AG04450 (cell line): ENCODE data around the gene RALGAPA1. TPM values are rescaled to one million over a fixed set of nuclear protein-coding genes. Genes with fewer than 3 reads are reported as not detected.

Source experiments
- CTCF ChIA-PET: fragments of 300-600, 350-600 bp; formaldehyde crosslinking; extraction: SDS; loops from one replicate; lab custom pipeline; 2022; ENCODE audit warnings: antibody characterized with exemption, inconsistent platforms; lab: Charles Lee
- POLR2A ChIA-PET: fragments of 350-600 bp; formaldehyde crosslinking; extraction: SDS; loops from one replicate; lab custom pipeline; 2021; ENCODE audit warnings: antibody characterized with exemption, inconsistent platforms; lab: Yijun Ruan, JAX
- DNase-seq: peaks from one replicate; pipeline ENCODE4 v3.0.0-alpha.2; 2011; ENCODE audit warnings: low read depth, low spot score
- H3K27ac ChIP-seq: one replicate; pipeline ENCODE4 v1.5.1; 2012; ENCODE audit warnings: low read depth, low read length, control low read depth
- H3K27me3 ChIP-seq: one replicate; pipeline ENCODE4 v1.6.0; 2012; ENCODE audit warnings: low read length; ENCODE audit not compliant: control insufficient read depth, insufficient read depth
- H3K4me3 ChIP-seq: 2 replicates; pipeline ENCODE4 v1.5.1; 2011; ENCODE audit warnings: mild to moderate bottlenecking, low read depth, low read length, control low read depth
- H3K9me3 ChIP-seq: 2 replicates; pipeline ENCODE4 v1.5.1; 2012; ENCODE audit warnings: low read length; ENCODE audit not compliant: control insufficient read depth, insufficient read depth
- polyA plus RNA-seq: library from polyadenylated mRNA; depleted of rRNA; stranded (reverse); fragments of >200 nt; gene quantifications from 2 replicates; pipeline ENCODE4 v1.2.3, GENCODE V29; 2011
- TF ChIP-seq, protein P1 (sequence below): IDR thresholded peaks from 2 replicates; pipeline ENCODE4 v1.5.1; 2011; ENCODE audit warnings: low read depth, low read length, control low read depth, inconsistent platforms

The RALGAPA1 gene
- polyA plus RNA-seq, 1 experiment: 9.7 TPM

DNA sequence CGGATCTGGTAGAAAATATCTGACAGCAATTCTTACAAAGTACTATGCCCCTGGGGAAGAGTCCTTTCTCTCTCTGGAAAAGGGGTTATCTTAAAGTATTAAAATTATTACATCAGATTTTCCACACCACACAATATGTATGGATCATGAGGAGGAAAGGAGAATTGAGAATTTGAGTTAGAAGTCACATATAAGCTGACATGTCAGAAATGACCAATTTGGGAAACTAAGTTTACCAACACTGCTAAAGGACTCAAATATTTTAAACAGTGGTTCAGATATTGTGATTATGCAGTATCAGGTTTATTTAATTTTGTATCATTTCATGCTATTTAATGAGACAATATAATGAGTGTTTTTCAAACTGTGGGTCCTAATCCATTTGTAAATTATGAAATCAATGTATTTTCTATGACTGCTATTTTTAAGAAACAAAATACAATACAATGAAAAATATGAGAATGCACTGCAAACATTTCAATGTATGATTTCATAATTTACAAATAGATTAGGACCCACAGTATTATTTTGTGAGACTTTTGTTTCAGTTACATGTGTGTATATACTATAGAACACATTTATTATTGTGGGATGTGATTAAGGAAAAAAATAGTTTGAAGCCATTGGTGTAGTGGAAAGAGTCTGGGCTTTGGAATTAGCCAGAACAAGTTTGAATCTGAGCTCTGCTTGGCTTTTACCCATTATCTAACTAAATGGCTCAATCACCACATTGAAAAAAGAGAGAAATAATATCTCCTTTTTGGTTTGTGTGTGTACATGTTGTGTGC lies 276.9 kb downstream of the RALGAPA1 start:
- Histone ChIP-seq H3K27me3 (peaks cover 41% of the 10 kb centered on the region), H3K4me3 (no peak overlapping the region), H3K9me3 (peaks cover 5% of the 10 kb centered on the region; the same call in 1 of the 2 replicates), H3K27ac (no peak overlapping the region)
- ChIA-PET POLR2A (interaction anchor here (0.6 kb wide), 1 partner anchor 390 kb away, joined by 4 read pairs; no protein-coding TSS in a partner anchor), CTCF (interaction anchor here (0.5 to 0.7 kb wide), 2 partner anchors 75 to 155 kb away, joined by 3 read pairs; no protein-coding TSS in a partner anchor)
- TF ChIP-seq, protein P1, sequence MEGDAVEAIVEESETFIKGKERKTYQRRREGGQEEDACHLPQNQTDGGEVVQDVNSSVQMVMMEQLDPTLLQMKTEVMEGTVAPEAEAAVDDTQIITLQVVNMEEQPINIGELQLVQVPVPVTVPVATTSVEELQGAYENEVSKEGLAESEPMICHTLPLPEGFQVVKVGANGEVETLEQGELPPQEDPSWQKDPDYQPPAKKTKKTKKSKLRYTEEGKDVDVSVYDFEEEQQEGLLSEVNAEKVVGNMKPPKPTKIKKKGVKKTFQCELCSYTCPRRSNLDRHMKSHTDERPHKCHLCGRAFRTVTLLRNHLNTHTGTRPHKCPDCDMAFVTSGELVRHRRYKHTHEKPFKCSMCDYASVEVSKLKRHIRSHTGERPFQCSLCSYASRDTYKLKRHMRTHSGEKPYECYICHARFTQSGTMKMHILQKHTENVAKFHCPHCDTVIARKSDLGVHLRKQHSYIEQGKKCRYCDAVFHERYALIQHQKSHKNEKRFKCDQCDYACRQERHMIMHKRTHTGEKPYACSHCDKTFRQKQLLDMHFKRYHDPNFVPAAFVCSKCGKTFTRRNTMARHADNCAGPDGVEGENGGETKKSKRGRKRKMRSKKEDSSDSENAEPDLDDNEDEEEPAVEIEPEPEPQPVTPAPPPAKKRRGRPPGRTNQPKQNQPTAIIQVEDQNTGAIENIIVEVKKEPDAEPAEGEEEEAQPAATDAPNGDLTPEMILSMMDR: no peak
- DNase-seq: no peak

DNA sequence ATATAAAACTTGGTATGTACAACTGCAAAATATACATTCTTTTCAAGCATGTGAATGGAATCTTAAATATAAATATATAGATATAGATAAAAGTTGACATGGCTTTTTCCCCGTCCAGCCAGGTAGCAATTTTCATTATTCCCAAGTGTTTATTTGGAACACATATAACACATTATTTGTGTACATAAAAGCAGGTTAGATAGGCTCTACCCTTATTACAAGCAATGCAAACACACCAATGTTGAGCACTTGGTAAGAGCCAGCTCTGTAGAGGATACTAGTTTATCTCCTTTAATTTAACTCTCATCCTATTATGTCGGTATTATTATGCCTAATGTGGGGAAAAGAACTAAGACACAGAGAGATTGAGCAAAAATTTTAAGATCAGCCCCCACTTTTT lies 282.1 kb downstream of the RALGAPA1 start:
- TF ChIP-seq, protein P1: no peak
- no peak for DNase-seq
- ChIA-PET POLR2A (no interaction called here), CTCF (no interaction called here)
- H3K27me3 ChIP-seq: peaks cover 16% of the 10 kb centered on the region
- no peak overlapping the region for H3K4me3 ChIP-seq
- H3K9me3 ChIP-seq: no peaks in the 10 kb centered on the region
- H3K27ac ChIP-seq: no peak overlapping the region

DNA sequence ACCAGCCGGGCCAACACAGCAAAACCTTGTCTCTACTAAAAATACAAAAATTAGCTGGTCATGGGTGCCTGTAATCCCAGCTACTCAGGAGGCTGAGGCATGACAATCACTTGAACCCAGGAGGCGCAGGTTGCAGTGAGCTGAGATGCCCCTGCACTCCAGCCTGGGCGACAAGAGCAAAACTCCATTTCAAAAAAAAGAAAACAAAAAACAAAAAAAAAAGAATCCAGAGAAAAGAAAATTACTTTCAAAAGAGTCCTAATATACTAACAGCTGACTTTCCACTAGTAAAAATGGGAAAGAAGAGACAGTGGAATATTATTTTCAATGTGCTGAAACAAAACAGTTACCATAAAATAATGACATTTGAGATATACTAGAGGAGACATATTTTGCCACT lies 283.4 kb downstream of the RALGAPA1 start:
- no peak overlapping the region for H3K27ac ChIP-seq
- POLR2A ChIA-PET: no interaction called here
- TF ChIP-seq, protein P1: no peak
- peaks cover 8% of the 10 kb centered on the region for H3K27me3 ChIP-seq
- DNase-seq: no peak
- no peaks in the 10 kb centered on the region for H3K9me3 ChIP-seq
- CTCF ChIA-PET: no interaction called here
- no peak overlapping the region for H3K4me3 ChIP-seq

DNA sequence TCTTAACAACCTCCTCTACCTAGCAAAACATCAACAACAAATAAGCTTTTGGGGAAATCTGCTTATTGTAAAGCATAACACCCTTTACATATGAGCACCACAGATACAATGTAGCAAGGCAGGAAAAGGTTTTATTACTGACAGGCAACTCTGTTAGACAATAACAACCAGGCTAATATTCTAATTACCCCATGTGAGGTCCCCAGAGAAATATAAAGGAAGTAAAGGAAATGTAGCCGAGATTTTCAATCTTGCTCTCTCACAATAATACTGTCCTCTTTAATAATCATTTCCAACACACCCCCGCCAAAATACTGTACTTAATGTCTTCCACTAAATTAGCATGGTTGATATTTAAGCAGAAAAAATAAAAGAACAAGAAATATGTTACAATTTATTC lies 289.1 kb downstream of the RALGAPA1 start:
- Histone ChIP-seq H3K27ac (no peak overlapping the region), H3K27me3 (no peaks in the 10 kb centered on the region), H3K4me3 (no peak overlapping the region), H3K9me3 (no peaks in the 10 kb centered on the region)
- ChIA-PET CTCF (interaction anchor here (0.6 kb wide), 1 partner anchor 9 kb away, joined by 3 read pairs; no protein-coding TSS in a partner anchor), POLR2A (no interaction called here)
- TF ChIP-seq, protein P1: no peak
- DNase-seq: no peak

DNA sequence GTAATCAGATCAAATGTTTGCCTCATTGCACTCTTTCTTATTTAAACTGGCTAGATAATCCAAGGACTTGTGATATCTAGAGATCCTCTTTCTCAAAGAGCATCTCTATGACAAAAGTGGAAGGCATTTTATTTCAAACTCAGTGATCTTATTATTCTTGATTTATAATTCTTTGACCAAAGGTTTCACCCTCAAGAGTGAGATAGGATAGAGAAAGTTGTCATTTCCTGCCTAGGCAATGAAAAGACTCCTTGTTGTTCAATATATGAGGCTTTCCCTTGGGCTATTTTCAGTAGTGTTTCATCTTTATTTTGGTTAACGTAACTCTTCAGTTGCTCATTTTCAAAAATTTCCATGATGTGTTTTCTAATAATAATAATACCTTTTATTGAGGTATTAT lies 293.2 kb downstream of the RALGAPA1 start:
- no peak for DNase-seq
- TF ChIP-seq, protein P1: no peak
- H3K27me3 ChIP-seq: no peaks in the 10 kb centered on the region
- no peaks in the 10 kb centered on the region for H3K9me3 ChIP-seq
- ChIA-PET CTCF (no interaction called here), POLR2A (no interaction called here)
- H3K27ac ChIP-seq: no peak overlapping the region
- no peak overlapping the region for H3K4me3 ChIP-seq
